Measurements from ENCODE around the gene ANO10. TPM values are rescaled to one million over a fixed set of nuclear protein-coding genes. Genes with fewer than 3 reads are reported as not detected.

ANO10 gene
- total RNA-seq, 1 experiment from 2014 or later, result 26.6 TPM

DNA sequence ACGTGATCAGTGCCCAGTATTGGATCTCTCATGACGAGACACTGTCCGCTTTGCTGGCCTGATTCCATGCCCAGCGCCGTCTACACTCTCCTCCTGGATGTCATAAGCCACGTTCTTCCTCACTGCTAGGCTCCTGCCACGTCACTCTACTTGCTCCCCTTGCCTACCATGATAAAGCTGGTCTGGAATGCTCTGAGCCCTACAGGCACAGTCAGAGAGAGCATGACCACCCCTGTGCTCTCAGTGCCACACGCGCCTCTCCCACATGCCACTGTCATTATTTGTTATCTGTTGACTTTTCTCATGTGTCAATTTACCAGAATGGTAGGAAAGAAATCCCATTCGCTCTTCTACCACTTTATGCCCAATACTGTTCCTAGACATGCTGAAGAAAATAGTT, 148.6 kb downstream of the ANO10 start:
- no peak for ATAC-seq
- CTCF ChIA-PET, result no interaction called here

DNA sequence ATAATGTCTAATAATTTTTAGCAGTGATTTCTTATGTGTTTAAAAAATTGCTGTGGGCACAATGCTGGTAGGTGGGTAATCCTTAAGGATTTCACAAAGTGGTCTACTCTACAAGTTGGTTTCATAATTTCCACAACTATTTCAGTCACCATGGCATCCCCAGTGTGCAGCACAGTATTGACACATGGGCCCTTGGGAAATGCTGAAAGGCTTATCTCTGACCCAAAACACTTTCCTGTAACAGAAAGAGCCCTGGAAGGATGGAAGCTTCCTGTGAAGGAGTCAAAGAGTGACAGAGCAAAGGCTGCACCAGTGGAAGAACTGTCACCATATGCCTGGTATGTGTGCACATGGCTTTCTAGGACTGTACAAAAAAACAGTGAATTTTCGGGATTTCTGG, 153.7 kb downstream of the ANO10 start:
- Histone ChIP-seq H3K4me3 (ENCODE audit: low read depth in 2 of 2, low read length in 2 of 2) (no peak overlapping the region), H3K4me1 (ENCODE audit: control insufficient read depth, insufficient read depth, low read length) (no peaks in the 10 kb centered on the region), H3K36me3 (ENCODE audit: control insufficient read depth, insufficient read depth, low read length) (no peaks in the 10 kb centered on the region), H3K27me3 (ENCODE audit: control insufficient read depth, insufficient read depth, low read length) (no peaks in the 10 kb centered on the region), H3K27ac (ENCODE audit: low read length) (no peak overlapping the region), H3K9me3 (ENCODE audit: control insufficient read depth, insufficient read depth, low read depth, low read length) (no peaks in the 10 kb centered on the region)
- no peak for TF ChIP-seq TCF7L2 (IDR thresholded peaks at IDR 0.05; ENCODE audit: low read depth, low read length)
- TF ChIP-seq SIN3A (IDR thresholded peaks at IDR 0.05; ENCODE audit: borderline replicate concordance, insufficient read depth, low read depth, low read length), result no peak
- TF ChIP-seq, protein P1, sequence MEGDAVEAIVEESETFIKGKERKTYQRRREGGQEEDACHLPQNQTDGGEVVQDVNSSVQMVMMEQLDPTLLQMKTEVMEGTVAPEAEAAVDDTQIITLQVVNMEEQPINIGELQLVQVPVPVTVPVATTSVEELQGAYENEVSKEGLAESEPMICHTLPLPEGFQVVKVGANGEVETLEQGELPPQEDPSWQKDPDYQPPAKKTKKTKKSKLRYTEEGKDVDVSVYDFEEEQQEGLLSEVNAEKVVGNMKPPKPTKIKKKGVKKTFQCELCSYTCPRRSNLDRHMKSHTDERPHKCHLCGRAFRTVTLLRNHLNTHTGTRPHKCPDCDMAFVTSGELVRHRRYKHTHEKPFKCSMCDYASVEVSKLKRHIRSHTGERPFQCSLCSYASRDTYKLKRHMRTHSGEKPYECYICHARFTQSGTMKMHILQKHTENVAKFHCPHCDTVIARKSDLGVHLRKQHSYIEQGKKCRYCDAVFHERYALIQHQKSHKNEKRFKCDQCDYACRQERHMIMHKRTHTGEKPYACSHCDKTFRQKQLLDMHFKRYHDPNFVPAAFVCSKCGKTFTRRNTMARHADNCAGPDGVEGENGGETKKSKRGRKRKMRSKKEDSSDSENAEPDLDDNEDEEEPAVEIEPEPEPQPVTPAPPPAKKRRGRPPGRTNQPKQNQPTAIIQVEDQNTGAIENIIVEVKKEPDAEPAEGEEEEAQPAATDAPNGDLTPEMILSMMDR (IDR thresholded peaks at IDR 0.05), result no peak
- TF ChIP-seq POLR2AphosphoS5 (IDR thresholded peaks at IDR 0.05; ENCODE audit: low read depth, low read length), result no peak
- TF ChIP-seq, protein P2, sequence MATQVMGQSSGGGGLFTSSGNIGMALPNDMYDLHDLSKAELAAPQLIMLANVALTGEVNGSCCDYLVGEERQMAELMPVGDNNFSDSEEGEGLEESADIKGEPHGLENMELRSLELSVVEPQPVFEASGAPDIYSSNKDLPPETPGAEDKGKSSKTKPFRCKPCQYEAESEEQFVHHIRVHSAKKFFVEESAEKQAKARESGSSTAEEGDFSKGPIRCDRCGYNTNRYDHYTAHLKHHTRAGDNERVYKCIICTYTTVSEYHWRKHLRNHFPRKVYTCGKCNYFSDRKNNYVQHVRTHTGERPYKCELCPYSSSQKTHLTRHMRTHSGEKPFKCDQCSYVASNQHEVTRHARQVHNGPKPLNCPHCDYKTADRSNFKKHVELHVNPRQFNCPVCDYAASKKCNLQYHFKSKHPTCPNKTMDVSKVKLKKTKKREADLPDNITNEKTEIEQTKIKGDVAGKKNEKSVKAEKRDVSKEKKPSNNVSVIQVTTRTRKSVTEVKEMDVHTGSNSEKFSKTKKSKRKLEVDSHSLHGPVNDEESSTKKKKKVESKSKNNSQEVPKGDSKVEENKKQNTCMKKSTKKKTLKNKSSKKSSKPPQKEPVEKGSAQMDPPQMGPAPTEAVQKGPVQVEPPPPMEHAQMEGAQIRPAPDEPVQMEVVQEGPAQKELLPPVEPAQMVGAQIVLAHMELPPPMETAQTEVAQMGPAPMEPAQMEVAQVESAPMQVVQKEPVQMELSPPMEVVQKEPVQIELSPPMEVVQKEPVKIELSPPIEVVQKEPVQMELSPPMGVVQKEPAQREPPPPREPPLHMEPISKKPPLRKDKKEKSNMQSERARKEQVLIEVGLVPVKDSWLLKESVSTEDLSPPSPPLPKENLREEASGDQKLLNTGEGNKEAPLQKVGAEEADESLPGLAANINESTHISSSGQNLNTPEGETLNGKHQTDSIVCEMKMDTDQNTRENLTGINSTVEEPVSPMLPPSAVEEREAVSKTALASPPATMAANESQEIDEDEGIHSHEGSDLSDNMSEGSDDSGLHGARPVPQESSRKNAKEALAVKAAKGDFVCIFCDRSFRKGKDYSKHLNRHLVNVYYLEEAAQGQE (IDR thresholded peaks at IDR 0.05; ENCODE audit: insufficient read depth in 1 of 2, low read depth in 2 of 2, low read length in 1 of 2), result no peak
- intact Hi-C loops (cut with micrococcal nuclease; ENCODE audit: unreplicated experiment) (no loop called here), in situ Hi-C loops (cut with HindIII; ENCODE audit: low pct_unique_long_range_greater_than_20kb, low sequenced_read_pairs) (no loop called here)
- DNase-seq (ENCODE audit: low read depth, low spot score) (no peak), ATAC-seq (no peak)
- ChIA-PET CTCF (no interaction called here), POLR2A (no interaction called here)
- no TSS peak for BruUV-seq (replicated peaks)

More for the DNA sequence above, 148.6 kb downstream of the ANO10 start:
- no peak for DNase-seq (ENCODE audit: low read depth, low spot score)
- POLR2A ChIA-PET, result no interaction called here
- H3K27me3 ChIP-seq (ENCODE audit: control insufficient read depth, insufficient read depth, low read length), result no peaks in the 10 kb centered on the region
- no peaks in the 10 kb centered on the region for H3K9me3 ChIP-seq (ENCODE audit: control insufficient read depth, insufficient read depth, low read depth, low read length)
- TF ChIP-seq POLR2AphosphoS5 (IDR thresholded peaks at IDR 0.05; ENCODE audit: low read depth, low read length) (no peak), TCF7L2 (IDR thresholded peaks at IDR 0.05; ENCODE audit: low read depth, low read length) (no peak), SIN3A (IDR thresholded peaks at IDR 0.05; ENCODE audit: borderline replicate concordance, insufficient read depth, low read depth, low read length) (no peak)
- TF ChIP-seq, protein P1 (IDR thresholded peaks at IDR 0.05), result no peak
- TF ChIP-seq, protein P2 (IDR thresholded peaks at IDR 0.05; ENCODE audit: insufficient read depth in 1 of 2, low read depth in 2 of 2, low read length in 1 of 2), result no peak
- intact Hi-C loops (cut with micrococcal nuclease; ENCODE audit: unreplicated experiment) (loop anchor here (2.0 kb wide), 1 partner anchor 34 kb away; no protein-coding TSS in a partner anchor), in situ Hi-C loops (cut with HindIII; ENCODE audit: low pct_unique_long_range_greater_than_20kb, low sequenced_read_pairs) (no loop called here)
- no peaks in the 10 kb centered on the region for H3K4me1 ChIP-seq (ENCODE audit: control insufficient read depth, insufficient read depth, low read length)
- no peak overlapping the region for H3K4me3 ChIP-seq (ENCODE audit: low read depth in 2 of 2, low read length in 2 of 2)
- no TSS peak for BruUV-seq (replicated peaks)
- no peak overlapping the region for H3K27ac ChIP-seq (ENCODE audit: low read length)
- H3K36me3 ChIP-seq (ENCODE audit: control insufficient read depth, insufficient read depth, low read length), result no peaks in the 10 kb centered on the region

Data from Panc1 (cell line).